HG03045 (cell line): Measurements from ENCODE around the gene LMF1.
"Not testable (repeated sequence)": the region's sequence is repeated elsewhere in the genome, so short reads cannot be mapped to it uniquely, and the experiment has no call there.

ENCODE experiments used
- ATAC-seq: cut with Tn5 transposase; IDR thresholded peaks from one replicate; pipeline ENCODE4 v1.9.1; 2021; ENCODE audit warnings: mild to moderate bottlenecking, moderate library complexity; ENCODE audit not compliant: unreplicated experiment

LMF1 gene

DNA sequence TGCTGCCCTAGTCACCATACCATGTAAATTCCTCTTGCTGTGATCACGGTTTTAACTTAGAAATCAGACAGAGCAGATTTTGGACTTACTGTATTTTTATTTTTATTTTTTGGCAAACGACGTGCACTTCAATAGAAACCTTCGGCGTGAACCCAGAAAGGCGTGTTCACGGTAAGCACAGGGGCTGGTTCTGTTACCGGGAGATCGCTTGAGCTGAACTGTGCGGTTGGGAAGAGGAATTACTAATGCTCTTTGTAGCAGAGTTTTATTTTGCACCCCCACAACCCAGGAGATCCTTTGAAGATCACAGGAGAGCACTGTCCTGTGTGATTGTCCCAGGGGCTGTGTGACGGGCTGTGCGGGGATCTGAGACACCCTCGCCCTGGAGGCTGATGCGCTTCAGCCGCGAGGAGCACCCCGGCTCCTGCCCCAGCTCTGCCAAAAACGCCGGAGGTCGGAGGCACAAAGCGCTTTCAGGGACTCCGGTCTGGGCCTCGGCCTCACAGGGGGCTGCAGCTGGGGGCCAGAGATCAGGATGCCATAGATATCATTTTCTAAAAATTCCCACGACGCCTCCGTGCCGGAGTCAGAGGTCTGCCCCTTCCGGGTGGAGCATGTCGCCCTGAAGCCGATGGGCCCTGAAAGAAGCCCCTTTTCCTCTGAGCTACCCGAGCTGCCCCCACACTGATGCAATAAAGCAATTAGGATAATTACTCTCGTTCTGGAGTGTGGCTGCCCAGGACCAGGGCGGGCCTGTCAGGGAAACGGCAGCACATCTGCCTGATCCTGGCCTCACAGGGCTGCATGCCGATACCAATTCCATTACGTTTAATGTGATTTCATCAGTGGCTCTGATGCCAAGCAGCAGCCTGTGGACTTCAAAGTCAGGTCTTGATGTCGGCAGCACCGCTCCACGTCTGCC, 71.8 kb downstream of the LMF1 start:
- no peak for ATAC-seq

DNA sequence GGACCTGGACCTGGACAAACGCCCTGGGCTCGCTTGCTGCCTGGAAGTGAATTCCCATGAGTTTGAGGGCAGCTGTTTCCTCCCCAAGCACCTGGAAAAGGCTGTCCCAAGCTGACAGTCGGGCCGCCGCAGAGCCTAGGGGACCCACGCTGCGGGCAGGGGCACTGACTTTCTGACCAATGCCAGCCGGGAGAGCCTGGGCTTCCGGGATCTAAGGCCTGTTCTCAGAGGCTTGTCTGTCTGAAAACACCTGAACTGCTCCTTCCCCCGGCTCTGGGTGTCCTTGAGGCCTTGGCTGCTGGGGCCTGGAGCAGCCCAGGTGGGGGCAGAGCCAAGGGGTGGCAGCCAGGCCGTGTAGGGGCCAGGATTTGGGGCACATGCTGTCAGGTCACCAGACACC, 72.6 kb downstream of the LMF1 start:
- no peak for ATAC-seq

GRCh38 chr16:897701-898100, 73.1 kb downstream of the LMF1 start:
- no peak for ATAC-seq

GRCh38 chr16:897200-897543, 73.6 kb downstream of the LMF1 start:
- ATAC-seq, result no peak

- no peak for ATAC-seq
Measured at GRCh38 chr16:896261-897199, 74.3 kb downstream of the LMF1 start.

GRCh38 chr16:895371-895770, 75.4 kb downstream of the LMF1 start:
- ATAC-seq, result no peak

DNA sequence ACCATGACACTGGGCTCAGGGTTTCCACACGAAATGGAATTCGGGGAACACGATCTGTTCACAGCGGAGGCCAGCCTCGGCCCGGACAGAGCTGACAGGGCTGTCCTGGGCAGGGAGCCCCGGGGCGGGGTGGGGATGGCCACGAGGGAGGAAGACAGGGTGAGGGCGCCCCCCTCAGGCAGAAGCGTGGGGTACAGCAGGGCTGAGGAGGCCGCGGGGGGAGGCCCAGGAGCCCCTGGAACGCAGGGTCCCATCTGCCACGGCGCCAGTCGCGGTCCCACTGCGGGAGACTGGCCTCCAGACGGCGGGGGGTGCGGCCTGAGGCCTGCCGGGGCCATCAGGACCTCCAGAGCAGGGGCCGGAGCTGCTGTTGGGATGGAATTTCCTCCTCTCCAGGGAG, 75.9 kb downstream of the LMF1 start:
- ATAC-seq, result no peak

- no peak for ATAC-seq
Measured at GRCh38 chr16:894136-894535, 76.6 kb downstream of the LMF1 start.

DNA sequence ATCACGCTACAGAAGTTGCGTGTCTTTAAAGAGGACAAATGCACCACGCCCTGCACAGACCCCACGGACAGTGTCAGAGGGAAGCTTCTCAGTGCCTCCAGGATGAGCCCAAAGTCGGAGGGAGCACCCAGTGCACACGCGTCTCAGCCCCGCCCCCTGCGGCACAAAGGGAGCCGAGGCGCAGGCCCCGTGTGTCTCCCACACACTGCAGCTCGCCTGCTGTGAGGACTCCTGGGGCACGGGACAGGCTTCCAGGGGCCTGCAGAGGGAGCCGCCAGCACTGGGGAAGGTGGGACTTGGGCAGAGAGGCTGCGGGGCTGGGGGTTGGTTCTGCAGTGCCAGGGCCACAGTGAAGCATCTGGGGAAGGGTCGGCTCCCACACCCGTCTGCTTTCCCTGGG, 77.4 kb downstream of the LMF1 start:
- no peak for ATAC-seq

DNA sequence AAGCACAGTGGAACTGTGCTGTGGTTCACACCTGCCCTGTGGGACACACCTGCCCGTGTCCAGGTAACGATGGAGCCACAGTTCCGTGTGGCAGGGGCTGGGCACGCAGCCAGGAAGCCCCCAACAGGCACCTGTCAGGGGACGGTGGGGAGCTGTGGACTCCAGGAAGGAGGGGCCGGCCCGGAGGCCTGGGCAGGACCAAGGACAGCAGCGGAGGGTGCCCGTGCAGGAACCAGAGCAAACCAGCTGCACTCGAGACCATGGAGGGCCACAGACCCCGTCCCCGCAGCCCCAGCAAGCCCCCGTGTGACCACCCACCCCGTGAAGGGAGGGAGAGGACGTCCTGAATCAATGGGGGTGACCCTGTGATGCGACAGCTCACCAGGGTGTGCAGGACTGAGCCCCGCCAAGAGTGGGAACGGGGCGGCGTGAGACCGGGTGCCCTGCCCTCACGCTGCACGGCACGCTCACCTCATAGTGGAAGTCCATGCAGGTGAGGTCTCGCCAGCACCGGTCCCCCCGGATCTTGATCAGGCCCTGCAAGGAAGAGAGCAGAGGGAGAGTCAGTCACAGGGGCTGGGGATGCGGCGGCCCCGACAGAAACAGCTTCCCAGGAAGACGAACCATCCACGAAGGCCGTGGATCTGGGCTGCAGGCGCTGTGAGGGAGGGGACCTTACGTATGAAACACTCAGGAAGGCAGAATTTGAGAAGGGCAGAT, 78.1 kb downstream of the LMF1 start:
- no peak for ATAC-seq

DNA sequence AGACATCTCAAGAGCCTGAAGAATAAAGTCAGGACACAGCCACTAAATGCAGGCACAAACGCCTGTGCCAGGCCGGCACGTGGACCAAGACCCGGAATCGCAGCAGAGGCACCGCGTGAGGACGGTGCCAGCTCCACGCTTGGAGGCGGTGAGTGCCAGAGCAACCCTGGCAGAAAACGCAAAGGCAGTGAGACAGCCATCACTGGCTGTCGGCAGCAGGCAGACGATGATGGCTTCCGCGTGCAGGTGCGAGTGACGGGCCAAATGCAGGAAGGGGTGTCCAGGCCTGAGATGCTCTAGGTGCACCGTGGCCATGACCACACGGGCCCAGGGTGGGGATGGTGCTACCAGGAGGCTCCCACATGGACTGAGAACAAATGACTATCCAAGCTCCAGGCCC, 78.8 kb downstream of the LMF1 start:
- ATAC-seq, result no peak

DNA sequence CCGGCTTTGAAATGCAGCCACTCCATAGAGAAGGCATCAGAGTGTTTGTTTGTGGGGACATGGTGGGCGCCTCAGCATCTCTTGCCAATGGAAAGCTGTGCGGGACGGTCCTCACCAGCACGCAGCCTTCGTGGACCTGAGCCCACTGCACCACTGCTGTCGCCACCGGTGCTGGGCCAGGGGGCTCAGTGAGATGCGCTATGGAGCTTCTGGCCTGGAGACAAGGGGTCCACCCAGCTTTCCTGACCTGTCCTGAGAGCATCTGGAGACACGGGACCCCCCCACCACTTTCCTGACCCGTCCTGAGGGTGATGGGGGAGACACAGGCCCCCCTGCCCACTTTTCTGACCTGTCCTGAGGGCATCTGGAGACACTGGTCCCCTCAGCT, 79.4 kb downstream of the LMF1 start:
- ATAC-seq, result no peak

DNA sequence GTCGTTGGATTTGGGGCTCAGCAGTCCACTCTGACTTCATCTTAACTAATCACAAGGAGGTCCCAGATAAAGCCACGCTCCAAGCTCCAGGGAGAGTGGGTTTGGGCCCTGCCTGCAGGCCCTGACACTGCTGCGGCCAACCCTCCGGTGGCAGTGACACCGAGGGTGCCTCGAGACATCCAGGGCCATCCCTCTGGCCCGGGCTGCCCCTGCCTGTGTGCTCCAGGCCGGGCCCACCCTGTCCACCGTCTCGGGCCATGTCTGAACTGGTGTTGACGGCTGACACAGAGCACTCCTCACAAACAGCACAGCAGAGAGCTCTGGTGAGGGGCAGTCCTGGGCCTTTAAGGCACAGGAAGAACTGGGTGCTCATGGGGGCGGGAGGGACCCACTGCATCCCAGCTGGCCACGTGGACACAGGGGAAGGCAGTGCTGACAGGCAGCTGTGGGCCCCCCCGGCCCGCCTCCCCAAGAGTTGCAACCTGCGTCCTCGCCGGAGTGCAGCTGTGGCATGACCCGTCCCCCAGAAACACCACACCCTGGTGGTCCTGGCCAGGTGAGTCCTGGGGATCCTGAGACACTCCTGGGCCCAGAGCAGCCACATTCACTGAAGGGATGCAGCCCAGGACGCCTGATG, 80.0 kb downstream of the LMF1 start:
- no peak for ATAC-seq

- no peak for ATAC-seq
Measured at GRCh38 chr16:890217-890616, 80.6 kb downstream of the LMF1 start.

DNA sequence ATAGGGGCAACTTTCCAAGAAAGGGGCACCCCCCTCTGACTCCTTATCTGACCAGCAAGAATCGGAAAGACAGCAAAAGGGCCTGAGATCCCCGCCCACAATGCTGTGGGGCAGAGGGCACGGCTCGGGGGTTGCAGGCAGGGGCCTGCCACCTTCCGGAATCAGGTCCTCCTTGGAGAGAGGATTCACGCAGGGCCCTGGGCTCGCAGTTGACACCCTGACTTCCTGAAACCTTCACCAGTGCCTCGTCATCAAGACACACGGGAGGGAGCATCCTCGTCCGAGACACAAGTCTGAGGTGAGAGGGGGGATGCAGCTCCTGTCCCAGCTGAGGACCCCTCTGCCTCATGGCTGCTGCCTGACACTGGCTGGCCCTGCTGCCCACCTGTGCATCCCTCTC, 81.2 kb downstream of the LMF1 start:
- no peak for ATAC-seq

DNA sequence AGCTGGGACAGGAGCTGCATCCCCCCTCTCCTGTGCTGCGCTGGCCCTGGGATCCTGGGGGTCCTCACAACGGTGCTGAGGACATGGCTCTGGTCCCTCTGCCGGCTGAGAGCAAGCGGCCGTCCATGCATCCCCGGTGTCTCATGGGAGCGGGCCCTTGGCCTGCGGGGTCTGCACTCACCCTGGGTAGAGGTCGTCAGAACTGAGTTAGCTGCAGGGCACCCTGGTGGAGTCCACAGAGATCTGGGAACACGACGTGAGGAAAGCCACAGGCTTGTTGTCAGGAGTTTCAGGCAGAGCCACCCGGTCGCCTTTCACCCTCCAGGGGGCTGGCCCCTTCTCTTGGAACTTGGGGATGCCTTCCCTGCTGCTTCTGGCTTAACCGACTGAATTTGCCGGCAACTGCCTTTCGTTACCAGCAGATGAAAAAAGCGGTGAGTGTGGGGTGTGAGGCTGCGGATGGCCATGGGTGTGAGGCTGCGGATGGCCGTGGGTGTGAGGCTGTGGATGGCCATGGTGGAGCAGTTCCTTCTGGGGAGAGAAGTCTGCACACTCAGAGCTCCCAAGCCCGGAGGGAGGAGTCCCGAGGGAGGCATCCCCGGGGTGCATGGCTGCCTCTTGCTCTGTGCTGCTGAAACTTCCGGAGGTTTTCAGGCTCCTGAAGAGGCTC, 81.7 kb downstream of the LMF1 start:
- ATAC-seq, result no peak

DNA sequence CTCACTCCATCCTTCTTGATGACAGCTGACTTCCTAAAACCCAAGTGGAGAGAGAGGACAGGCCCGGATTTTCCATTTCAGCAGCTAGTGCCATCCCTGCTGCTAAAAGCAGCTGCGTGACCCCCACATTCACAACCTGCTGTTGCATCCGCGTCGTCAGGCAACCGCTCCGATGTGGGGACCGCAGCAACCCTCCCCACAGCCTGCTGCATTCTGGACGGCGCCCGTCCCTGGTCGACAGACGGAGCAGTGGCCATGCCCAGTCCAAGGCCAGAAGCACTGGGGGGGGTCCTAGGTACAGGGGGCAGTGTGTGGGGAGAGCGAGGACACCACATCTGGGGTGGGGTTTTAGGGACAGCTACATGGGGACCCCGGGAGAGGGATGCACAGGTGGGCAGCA, 82.3 kb downstream of the LMF1 start:
- ATAC-seq, result not testable (repeated sequence)

- ATAC-seq, result no peak
Measured at GRCh38 chr16:887846-888245, 82.9 kb downstream of the LMF1 start.

DNA sequence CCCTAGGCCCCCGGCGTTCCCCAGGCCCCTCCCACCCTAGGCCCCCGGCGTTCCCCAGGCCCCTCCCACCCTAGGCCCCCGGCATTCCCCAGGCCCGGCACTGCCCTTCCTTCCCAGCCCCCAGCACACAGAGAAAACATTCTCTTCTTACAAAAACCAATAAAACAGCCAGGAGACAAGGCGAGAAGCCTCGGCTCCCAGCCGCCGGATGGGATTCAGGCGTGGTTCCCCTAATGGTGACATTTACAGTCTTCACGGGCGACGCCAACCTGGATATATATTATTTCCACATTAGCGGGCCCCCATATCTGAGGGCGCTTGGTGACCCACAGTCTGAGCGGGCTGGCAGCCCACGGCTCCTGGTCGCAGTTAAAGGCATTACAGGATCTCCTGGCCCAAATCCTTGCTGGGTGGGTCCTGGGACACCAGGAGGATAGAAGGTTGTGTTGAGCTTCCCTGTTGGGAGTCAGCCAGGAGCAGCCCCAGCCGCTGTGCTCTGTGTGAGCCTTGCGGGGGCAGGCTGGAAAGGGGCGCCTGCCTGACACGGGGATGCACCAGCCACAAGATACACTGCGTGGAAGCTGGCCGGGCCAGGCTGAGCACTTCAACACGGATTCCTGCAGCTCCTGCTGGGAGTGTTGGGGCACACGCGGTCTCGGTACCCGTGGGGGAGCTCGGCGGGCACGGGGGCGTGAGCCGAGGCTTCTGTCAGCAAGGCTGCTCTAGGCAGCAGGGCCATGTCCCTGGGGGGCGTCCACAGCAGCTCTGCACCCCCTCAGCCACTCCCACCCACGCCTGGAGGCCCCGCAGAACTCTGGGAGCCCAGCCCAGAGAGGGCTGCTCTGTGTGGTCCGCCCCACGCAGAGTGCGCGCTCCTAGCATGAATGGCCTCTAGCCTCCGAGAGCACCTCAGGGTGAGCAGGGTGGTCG, 83.7 kb downstream of the LMF1 start:
- ATAC-seq, result no peak
